Heart right ventricle (tissue), 16 donors: ENCODE measurements around the gene TCF4. TPM values are rescaled to one million over a fixed set of nuclear protein-coding genes. Genes with fewer than 3 reads are reported as not detected.

ENCODE experiments used
- ATAC-seq, 8 donors: fragments of 200-7000 bp; cut with Tn5 transposase; one replicate each; pipeline ENCODE4 v1.9.1; 2020; ENCODE audit warnings: mild to moderate bottlenecking in 8 of 8, moderate library complexity in 8 of 8, moderate number of reproducible peaks in 1 of 8
- DNase-seq, 2 donors: peaks; one replicate each; pipeline ENCODE4 v3.0.0-alpha.2; 2020
- H3K27ac ChIP-seq, 10 donors: fragments of 200-600 bp; sonication (generic) in 2 of 10; one replicate each; pipeline versions ENCODE4 v1.5.0 to v1.8.0; 2020 to 2022; ENCODE audit warnings: mild to moderate bottlenecking in 3 of 10
- H3K27me3 ChIP-seq, 7 donors: fragments of 200-600 bp; one replicate each; pipeline ENCODE4 v1.8.0; 2021 to 2022; ENCODE audit warnings: mild to moderate bottlenecking in 2 of 7
- H3K36me3 ChIP-seq, 9 donors: fragments of 200-600 bp; sonication (generic) in 1 of 9; one replicate each; pipeline versions ENCODE4 v1.5.0 to v1.8.0; 2020 to 2022; ENCODE audit warnings: mild to moderate bottlenecking in 2 of 9
- H3K4me1 ChIP-seq, 9 donors: fragments of 200-600 bp; sonication (generic) in 1 of 9; one replicate each; pipeline versions ENCODE4 v1.5.0 to v1.8.0; 2020 to 2022; ENCODE audit warnings: mild to moderate bottlenecking in 4 of 9
- H3K4me3 ChIP-seq, 10 donors: fragments of 200-600 bp; sonication (generic) in 2 of 10; one replicate each; pipeline versions ENCODE4 v1.5.0 to v1.8.0; 2020 to 2022; ENCODE audit warnings: mild to moderate bottlenecking in 7 of 10, moderate library complexity in 2 of 10
- H3K9me3 ChIP-seq, 11 donors: fragments of 200-600 bp in 10 of 11; sonication (generic) in 2 of 11; one replicate each; pipeline versions ENCODE4 v1.5.0 to v1.8.0; 2013 to 2022; ENCODE audit warnings: mild to moderate bottlenecking in 2 of 11, control low read depth in 1 of 11, moderate library complexity in 1 of 11
- CTCF ChIP-seq, 9 donors: fragments of 200-600 bp; sonication (generic) in 2 of 9; IDR thresholded peaks; one replicate each; pipeline versions ENCODE4 v1.5.0 to v1.8.0; 2021 to 2022; ENCODE audit warnings: antibody characterized with exemption in 9 of 9, mild to moderate bottlenecking in 5 of 9, moderate library complexity in 1 of 9
- WGBS, 2 donors: extraction: QIAGEN DNeasy Blood & Tissue Kit; methylation state at CpG; one replicate each; pipeline ENCODE4 v1.1.7; 2013; ENCODE audit warnings: inconsistent platforms in 1 of 2; 5-methylcytosine and 5-hydroxymethylcytosine counted together
- intact Hi-C, 10 donors: fragments of 100-400 bp; cut with DNase I; formaldehyde crosslinking; loops; one replicate each; pipeline versions ENCODE4 v1.11.1 to v1.14.2; 2022
- polyA plus RNA-seq, 2 donors: library from polyadenylated mRNA; stranded (reverse); fragments of 200-250 nt; gene quantifications; one replicate each; pipeline ENCODE4 v1.2.3, GENCODE V29; 2013
- total RNA-seq, 10 donors: library from RNA; stranded (reverse); fragmentation: NEBNext Ultra II Directional in 3 of 10; extraction: Animal tissue kit (Norgen Biotek cat#: 25700) in 3 of 10; gene quantifications; one replicate each; pipeline versions ENCODE4 v1.2.1 to v1.2.4, GENCODE V29; 2021 to 2023
- donor health status: Arrhythmogenic right ventricular cardiomyopathy.
- donor health status: ischemic (EF 13 %, LVEDD 7.1; RV severe dilation, severe dysfunction).
- donor health status: healthy with polysubstance abuse.
- donor health status: DM: no; HTN: yes; CAD: no.
- donor health status: DM: no; HTN: no; CAD: no.
- donor health status: ischemic (EF 25% LVEDD 6.9; RV normal size, moderate dysfunction).
- donor health status: ischemic (EF 25% LVEDD 5.7; RV mildly dilated, moderate dysfunction).
- donor health status: healthy.
- donor health status: DM: yes; HTN: yes; CAD: no.
- donor health status: Ischemic cardiomyopathy.
- donor health status: ischemic (EF 35%, LVEDD 5.7; RV mildly dilated, moderate dysfunction).
- donor health status: nonischemic (EF 11% LVEDD 7.7; RV severe dilation, severe dysfunction).
- donor health status: DM: yes; HTN: yes; CAD: no.
- donor health status: PGD.
- donor health status: ischemic (EF 29% LVEDD 5.4; RV normal size, mild dysfunction).
- donor health status: nonischemic (EF 23%, LVEDD 6.1; RV moderate dilation, normal function).

Gene TCF4
- total and polyA plus RNA-seq, 12 donors = 12.6 to 90.1 (median 65.5) TPM

- no peak for DNase-seq
- WGBS, 2 donors = 61 to 72% methylated on average over 5 of the region's 5 CpGs
- Histone ChIP-seq H3K9me3 (no peaks in the 10 kb centered on the region), H3K4me1 (peaks cover 6 to 64% (median 49%) of the 10 kb centered on the region in 9 donors), H3K4me3 (peak overlapping the region in 1 of 10 donors; percentile 79), H3K36me3 (no peaks in the 10 kb centered on the region), H3K27me3 (no peaks in the 10 kb centered on the region), H3K27ac (peak overlapping the region in 9 of 10 donors; percentile 90 to 98 (median 94))
- intact Hi-C loops = loop anchor here in 7 of 10 donors (5.0 to 10.0 kb wide), 13 partner anchors 59 to 1251 kb away; partner anchors contain the start of gene TCF4 (in 4 of the 7)
- ATAC-seq = no peak
- TF ChIP-seq CTCF (IDR thresholded peaks at IDR 0.05) = no peak
Observed at GRCh38 chr18:55324166-55324565, 263.8 kb downstream of the TCF4 start.

- no peak for ATAC-seq
- TF ChIP-seq CTCF (IDR thresholded peaks at IDR 0.05) = no peak
- intact Hi-C loops = loop anchor here in 7 of 10 donors (2.0 to 10.0 kb wide), 14 partner anchors 59 to 1251 kb away; partner anchors contain the start of gene TCF4 (in 5 of the 7)
- Histone ChIP-seq H3K9me3 (no peaks in the 10 kb centered on the region), H3K36me3 (no peaks in the 10 kb centered on the region), H3K4me1 (peaks cover 0 to 55% (median 41%) of the 10 kb centered on the region in 9 donors), H3K27me3 (no peaks in the 10 kb centered on the region), H3K4me3 (peak overlapping the region in 9 of 10 donors; percentile 41 to 79 (median 64)), H3K27ac (peak overlapping the region; percentile 39 to 98 (median 94))
- DNase-seq = peak in 1 of 2 donors; percentile 37
- 41 to 50% methylated on average over 10 of the region's 10 CpGs for WGBS, 2 donors
Observed at GRCh38 chr18:55323051-55323994, 264.7 kb downstream of the TCF4 start.

GRCh38 chr18:55322178-55322735, 265.7 kb downstream of the TCF4 start:
- intact Hi-C loops = loop anchor here in 7 of 10 donors (2.0 to 10.0 kb wide), 14 partner anchors 57 to 1253 kb away; partner anchors contain the start of gene TCF4 (in 5 of the 7)
- Histone ChIP-seq H3K9me3 (no peaks in the 10 kb centered on the region), H3K27ac (peak overlapping the region; percentile 87 to 98 (median 94)), H3K27me3 (no peaks in the 10 kb centered on the region), H3K4me1 (peaks cover 2 to 52% (median 37%) of the 10 kb centered on the region in 9 donors), H3K4me3 (peak overlapping the region; percentile 29 to 79 (median 64)), H3K36me3 (no peaks in the 10 kb centered on the region)
- DNase-seq = peak; percentile 84 to 91
- 0 to 1% methylated on average over 28 to 30 of the region's 30 CpGs for WGBS, 2 donors
- TF ChIP-seq CTCF (IDR thresholded peaks at IDR 0.05) = peak in 6 of 9 donors; percentile 13 to 52 (median 34)
- peak; percentile 80 to 94 (median 88) for ATAC-seq
